ENCODE results near the gene LDLRAD3.

LDLRAD3 gene

DNA sequence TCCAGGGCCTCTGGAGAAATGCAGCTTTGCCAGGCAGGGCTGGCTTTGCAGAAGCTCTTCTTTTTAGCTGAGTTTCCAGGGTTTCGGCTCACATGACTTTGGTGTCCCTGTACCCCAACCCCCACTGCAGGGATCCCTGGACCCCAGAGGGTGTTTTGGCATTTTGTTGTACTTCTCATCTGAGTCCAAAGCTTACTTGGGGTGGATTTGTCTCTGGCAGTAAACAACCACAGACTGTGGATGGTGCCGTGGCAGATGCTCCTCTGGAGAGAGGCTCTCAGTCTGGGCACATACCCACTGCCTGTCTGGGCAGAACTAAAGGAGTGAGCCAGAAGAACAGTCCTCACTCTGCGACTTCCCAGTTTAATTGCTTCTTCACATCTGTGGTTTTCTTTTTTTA, 295.8 kb downstream of the LDLRAD3 start:
- TF ChIP-seq ZNF70 (CRISPR knock-in tag; IDR thresholded peaks at IDR 0.05), result no peak
- TF ChIP-seq, protein P1, sequence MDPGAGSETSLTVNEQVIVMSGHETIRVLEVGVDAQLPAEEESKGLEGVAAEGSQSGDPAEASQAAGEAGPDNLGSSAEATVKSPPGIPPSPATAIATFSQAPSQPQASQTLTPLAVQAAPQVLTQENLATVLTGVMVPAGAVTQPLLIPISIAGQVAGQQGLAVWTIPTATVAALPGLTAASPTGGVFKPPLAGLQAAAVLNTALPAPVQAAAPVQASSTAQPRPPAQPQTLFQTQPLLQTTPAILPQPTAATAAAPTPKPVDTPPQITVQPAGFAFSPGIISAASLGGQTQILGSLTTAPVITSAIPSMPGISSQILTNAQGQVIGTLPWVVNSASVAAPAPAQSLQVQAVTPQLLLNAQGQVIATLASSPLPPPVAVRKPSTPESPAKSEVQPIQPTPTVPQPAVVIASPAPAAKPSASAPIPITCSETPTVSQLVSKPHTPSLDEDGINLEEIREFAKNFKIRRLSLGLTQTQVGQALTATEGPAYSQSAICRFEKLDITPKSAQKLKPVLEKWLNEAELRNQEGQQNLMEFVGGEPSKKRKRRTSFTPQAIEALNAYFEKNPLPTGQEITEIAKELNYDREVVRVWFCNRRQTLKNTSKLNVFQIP (CRISPR knock-in tag; IDR thresholded peaks at IDR 0.05; ENCODE audit: borderline replicate concordance, low read depth), result no peak
- TF ChIP-seq, protein P2, sequence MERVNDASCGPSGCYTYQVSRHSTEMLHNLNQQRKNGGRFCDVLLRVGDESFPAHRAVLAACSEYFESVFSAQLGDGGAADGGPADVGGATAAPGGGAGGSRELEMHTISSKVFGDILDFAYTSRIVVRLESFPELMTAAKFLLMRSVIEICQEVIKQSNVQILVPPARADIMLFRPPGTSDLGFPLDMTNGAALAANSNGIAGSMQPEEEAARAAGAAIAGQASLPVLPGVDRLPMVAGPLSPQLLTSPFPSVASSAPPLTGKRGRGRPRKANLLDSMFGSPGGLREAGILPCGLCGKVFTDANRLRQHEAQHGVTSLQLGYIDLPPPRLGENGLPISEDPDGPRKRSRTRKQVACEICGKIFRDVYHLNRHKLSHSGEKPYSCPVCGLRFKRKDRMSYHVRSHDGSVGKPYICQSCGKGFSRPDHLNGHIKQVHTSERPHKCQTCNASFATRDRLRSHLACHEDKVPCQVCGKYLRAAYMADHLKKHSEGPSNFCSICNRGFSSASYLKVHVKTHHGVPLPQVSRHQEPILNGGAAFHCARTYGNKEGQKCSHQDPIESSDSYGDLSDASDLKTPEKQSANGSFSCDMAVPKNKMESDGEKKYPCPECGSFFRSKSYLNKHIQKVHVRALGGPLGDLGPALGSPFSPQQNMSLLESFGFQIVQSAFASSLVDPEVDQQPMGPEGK (CRISPR knock-in tag; IDR thresholded peaks at IDR 0.05; ENCODE audit: borderline replicate concordance), result no peak
- TF ChIP-seq, protein P3, sequence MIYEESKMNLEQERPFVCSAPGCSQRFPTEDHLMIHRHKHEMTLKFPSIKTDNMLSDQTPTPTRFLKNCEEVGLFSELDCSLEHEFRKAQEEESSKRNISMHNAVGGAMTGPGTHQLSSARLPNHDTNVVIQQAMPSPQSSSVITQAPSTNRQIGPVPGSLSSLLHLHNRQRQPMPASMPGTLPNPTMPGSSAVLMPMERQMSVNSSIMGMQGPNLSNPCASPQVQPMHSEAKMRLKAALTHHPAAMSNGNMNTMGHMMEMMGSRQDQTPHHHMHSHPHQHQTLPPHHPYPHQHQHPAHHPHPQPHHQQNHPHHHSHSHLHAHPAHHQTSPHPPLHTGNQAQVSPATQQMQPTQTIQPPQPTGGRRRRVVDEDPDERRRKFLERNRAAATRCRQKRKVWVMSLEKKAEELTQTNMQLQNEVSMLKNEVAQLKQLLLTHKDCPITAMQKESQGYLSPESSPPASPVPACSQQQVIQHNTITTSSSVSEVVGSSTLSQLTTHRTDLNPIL (CRISPR knock-in tag; IDR thresholded peaks at IDR 0.05; ENCODE audit: low read depth), result no peak
- TF ChIP-seq ZC3H10 (CRISPR knock-in tag; IDR thresholded peaks at IDR 0.05), result no peak
- TF ChIP-seq, protein P4, sequence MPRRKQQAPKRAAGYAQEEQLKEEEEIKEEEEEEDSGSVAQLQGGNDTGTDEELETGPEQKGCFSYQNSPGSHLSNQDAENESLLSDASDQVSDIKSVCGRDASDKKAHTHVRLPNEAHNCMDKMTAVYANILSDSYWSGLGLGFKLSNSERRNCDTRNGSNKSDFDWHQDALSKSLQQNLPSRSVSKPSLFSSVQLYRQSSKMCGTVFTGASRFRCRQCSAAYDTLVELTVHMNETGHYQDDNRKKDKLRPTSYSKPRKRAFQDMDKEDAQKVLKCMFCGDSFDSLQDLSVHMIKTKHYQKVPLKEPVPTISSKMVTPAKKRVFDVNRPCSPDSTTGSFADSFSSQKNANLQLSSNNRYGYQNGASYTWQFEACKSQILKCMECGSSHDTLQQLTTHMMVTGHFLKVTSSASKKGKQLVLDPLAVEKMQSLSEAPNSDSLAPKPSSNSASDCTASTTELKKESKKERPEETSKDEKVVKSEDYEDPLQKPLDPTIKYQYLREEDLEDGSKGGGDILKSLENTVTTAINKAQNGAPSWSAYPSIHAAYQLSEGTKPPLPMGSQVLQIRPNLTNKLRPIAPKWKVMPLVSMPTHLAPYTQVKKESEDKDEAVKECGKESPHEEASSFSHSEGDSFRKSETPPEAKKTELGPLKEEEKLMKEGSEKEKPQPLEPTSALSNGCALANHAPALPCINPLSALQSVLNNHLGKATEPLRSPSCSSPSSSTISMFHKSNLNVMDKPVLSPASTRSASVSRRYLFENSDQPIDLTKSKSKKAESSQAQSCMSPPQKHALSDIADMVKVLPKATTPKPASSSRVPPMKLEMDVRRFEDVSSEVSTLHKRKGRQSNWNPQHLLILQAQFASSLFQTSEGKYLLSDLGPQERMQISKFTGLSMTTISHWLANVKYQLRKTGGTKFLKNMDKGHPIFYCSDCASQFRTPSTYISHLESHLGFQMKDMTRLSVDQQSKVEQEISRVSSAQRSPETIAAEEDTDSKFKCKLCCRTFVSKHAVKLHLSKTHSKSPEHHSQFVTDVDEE (CRISPR knock-in tag; IDR thresholded peaks at IDR 0.05), result no peak
- TF ChIP-seq, protein P5, sequence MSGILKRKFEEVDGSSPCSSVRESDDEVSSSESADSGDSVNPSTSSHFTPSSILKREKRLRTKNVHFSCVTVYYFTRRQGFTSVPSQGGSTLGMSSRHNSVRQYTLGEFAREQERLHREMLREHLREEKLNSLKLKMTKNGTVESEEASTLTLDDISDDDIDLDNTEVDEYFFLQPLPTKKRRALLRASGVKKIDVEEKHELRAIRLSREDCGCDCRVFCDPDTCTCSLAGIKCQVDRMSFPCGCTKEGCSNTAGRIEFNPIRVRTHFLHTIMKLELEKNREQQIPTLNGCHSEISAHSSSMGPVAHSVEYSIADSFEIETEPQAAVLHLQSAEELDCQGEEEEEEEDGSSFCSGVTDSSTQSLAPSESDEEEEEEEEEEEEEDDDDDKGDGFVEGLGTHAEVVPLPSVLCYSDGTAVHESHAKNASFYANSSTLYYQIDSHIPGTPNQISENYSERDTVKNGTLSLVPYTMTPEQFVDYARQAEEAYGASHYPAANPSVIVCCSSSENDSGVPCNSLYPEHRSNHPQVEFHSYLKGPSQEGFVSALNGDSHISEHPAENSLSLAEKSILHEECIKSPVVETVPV (CRISPR knock-in tag; IDR thresholded peaks at IDR 0.05), result no peak
- no peak for TF ChIP-seq OSR1 (CRISPR knock-in tag; IDR thresholded peaks at IDR 0.05)
- TF ChIP-seq SNAI2 (CRISPR knock-in tag; IDR thresholded peaks at IDR 0.05), result no peak
- no peak for TF ChIP-seq TOX (CRISPR knock-in tag; IDR thresholded peaks at IDR 0.05; ENCODE audit: borderline replicate concordance)
- no peak for TF ChIP-seq BACH2 (CRISPR knock-in tag; IDR thresholded peaks at IDR 0.05; ENCODE audit: borderline replicate concordance)
- TF ChIP-seq CSDC2 (CRISPR knock-in tag; IDR thresholded peaks at IDR 0.05), result no peak
- TF ChIP-seq TCF4 (CRISPR knock-in tag; IDR thresholded peaks at IDR 0.05; ENCODE audit: borderline replicate concordance), result no peak
- TF ChIP-seq ESRRG (CRISPR knock-in tag; IDR thresholded peaks at IDR 0.05), result no peak
- TF ChIP-seq ZFP30 (CRISPR knock-in tag; IDR thresholded peaks at IDR 0.05), result no peak
- TF ChIP-seq ISL1 (CRISPR knock-in tag; IDR thresholded peaks at IDR 0.05), result no peak
- ATAC-seq, result no peak

DNA sequence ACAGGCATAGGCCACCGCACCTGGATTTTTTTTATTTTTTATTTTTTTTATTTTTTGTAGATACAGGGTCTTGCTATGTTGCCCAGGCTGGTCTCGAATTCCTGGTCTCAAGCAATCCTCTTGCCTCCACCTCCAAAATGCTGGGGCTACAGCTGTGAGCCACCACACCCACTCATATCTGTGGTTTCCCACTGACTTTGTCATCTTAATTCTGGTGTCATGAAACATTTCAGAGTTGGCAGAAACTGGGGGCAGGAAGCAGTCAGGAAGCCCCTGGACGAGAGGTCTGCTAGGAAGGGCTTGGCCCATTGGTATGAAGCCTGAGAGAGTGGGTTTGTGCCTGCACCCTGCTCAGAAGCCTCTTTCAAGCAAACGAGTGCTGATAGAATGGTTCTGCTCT, 296.3 kb downstream of the LDLRAD3 start:
- ATAC-seq, result no peak
- TF ChIP-seq ZFP30 (CRISPR knock-in tag; IDR thresholded peaks at IDR 0.05), result no peak
- no peak for TF ChIP-seq GLIS3 (CRISPR knock-in tag; IDR thresholded peaks at IDR 0.05)
- no peak for TF ChIP-seq CSDC2 (CRISPR knock-in tag; IDR thresholded peaks at IDR 0.05)
- TF ChIP-seq ZC3H10 (CRISPR knock-in tag; IDR thresholded peaks at IDR 0.05), result no peak
- TF ChIP-seq ZNF8 (CRISPR knock-in tag; IDR thresholded peaks at IDR 0.05), result no peak
- TF ChIP-seq, protein P4 (CRISPR knock-in tag; IDR thresholded peaks at IDR 0.05), result no peak
- no peak for TF ChIP-seq BACH2 (CRISPR knock-in tag; IDR thresholded peaks at IDR 0.05; ENCODE audit: borderline replicate concordance)
- TF ChIP-seq, protein P5 (CRISPR knock-in tag; IDR thresholded peaks at IDR 0.05), result no peak
- TF ChIP-seq PPARA (CRISPR knock-in tag; IDR thresholded peaks at IDR 0.05; ENCODE audit: borderline replicate concordance), result no peak

All from SK-N-SH treated with all-trans-retinoic acid at 6 μM for 48 hours (cell line).